HepG2 (cell line): Measurements from ENCODE around the gene NSUN2. TPM values are rescaled to one million over a fixed set of nuclear protein-coding genes. Genes with fewer than 3 reads are reported as not detected.

Experiments
- ATAC-seq: fragments of 200-7000 bp; cut with Tn5 transposase; 3 replicates; pipeline ENCODE4 v1.9.1; 2020; ENCODE audit warnings: mild to moderate bottlenecking, moderate library complexity
- BruUV-seq: library from RNA; stranded (reverse); fragments of 400-500 nt; replicated peaks from 2 replicates; lab custom pipeline; 2021; lab: Mats Ljungman, UMichigan
- CTCF ChIA-PET: fragments of 300-600 bp; formaldehyde crosslinking; extraction: SDS; loops from one replicate; lab custom pipeline; 2021; ENCODE audit warnings: low total read pairs, inconsistent platforms, low intra/inter-chr PET ratio; lab: Yijun Ruan, JAX
- POLR2A ChIA-PET: fragments of 350-600 bp; sonication (Branson Sonifier 250); formaldehyde crosslinking; loops from one replicate; lab custom pipeline; 2020; ENCODE audit warnings: antibody characterized with exemption, inconsistent platforms; lab: Yijun Ruan, JAX
- DNase-seq: peaks from one replicate; pipeline ENCODE4 v3.0.0-alpha.2; 2015; ENCODE audit warnings: low spot score
- FAIRE-seq: peaks from 3 replicates; lab custom pipeline; 2011; peaks lifted over from hg19 to GRCh38; lab: Jason Lieb, UNC
- H2AFZ ChIP-seq: one replicate; pipeline ENCODE4 v1.6.1; 2011; ENCODE audit warnings: low read length, inconsistent platforms
- H3K27ac ChIP-seq: fragments of 300-600 bp; 3 replicates; pipeline ENCODE4 v1.8.0; 2011; ENCODE audit warnings: mixed run types, mild to moderate bottlenecking, mixed read lengths, low read length, inconsistent platforms; ENCODE audit not compliant: insufficient read depth; ENCODE audit errors: extremely low read length
- H3K27me3 ChIP-seq, 2 experiments: fragments of 200-600 bp in 1 of 2; 2 replicates in 1 of 2; 3 replicates in 1 of 2; pipeline versions ENCODE4 v1.6.0 to v1.8.0; 2011; ENCODE audit warnings: low read length in 2 of 2, mild to moderate bottlenecking in 2 of 2, moderate library complexity in 2 of 2, inconsistent platforms in 1 of 2; ENCODE audit not compliant: insufficient read depth in 2 of 2, control insufficient read depth in 1 of 2
- H3K36me3 ChIP-seq, 2 experiments: fragments of 200-600 bp in 1 of 2; replicated peaks in 1 of 2; 2 replicates in 1 of 2; 3 replicates in 1 of 2; pipeline versions ENCODE4 v1.5.1 to v1.8.0; 2011; ENCODE audit warnings: low read length in 2 of 2, inconsistent platforms in 1 of 2; ENCODE audit not compliant: insufficient read depth in 2 of 2, control insufficient read depth in 1 of 2
- H3K4me1 ChIP-seq: 2 replicates; pipeline ENCODE4 v1.5.1; 2012; ENCODE audit warnings: low read length, inconsistent platforms; ENCODE audit not compliant: insufficient read depth
- H3K4me2 ChIP-seq: 2 replicates; pipeline ENCODE4 v1.6.0; 2011; ENCODE audit warnings: low read depth, low read length, inconsistent platforms
- H3K4me3 ChIP-seq, 3 experiments: fragments of 200-600 bp in 1 of 3; sonication (generic), shearing (Covaris generic) in 1 of 3; replicated peaks in 1 of 3; 2 replicates each; pipeline ENCODE4 v1.5.1; 2011 to 2016; ENCODE audit warnings: low read length in 3 of 3, inconsistent platforms in 2 of 3, low read depth in 2 of 3, mild to moderate bottlenecking in 2 of 3, control low read depth in 1 of 3, mixed read lengths in 1 of 3; ENCODE audit not compliant: insufficient read depth in 1 of 3
- H3K79me2 ChIP-seq: one replicate; pipeline ENCODE4 v1.6.1; 2011; ENCODE audit warnings: low read length, inconsistent platforms; ENCODE audit not compliant: insufficient read depth
- H3K9ac ChIP-seq: 2 replicates; pipeline ENCODE4 v1.6.0; 2011; ENCODE audit warnings: mild to moderate bottlenecking, low read depth, low read length, inconsistent platforms; ENCODE audit not compliant: insufficient read depth
- H3K9me3 ChIP-seq: 2 replicates; pipeline ENCODE4 v1.5.1; 2012; ENCODE audit warnings: mild to moderate bottlenecking, low read length
- H4K20me1 ChIP-seq: 2 replicates; pipeline ENCODE4 v1.6.0; 2011; ENCODE audit warnings: inconsistent platforms, mild to moderate bottlenecking, low read length, moderate library complexity; ENCODE audit not compliant: insufficient read depth
- ATF7 ChIP-seq, 2 experiments: fragments of 450-650 bp in 1 of 2; sonication (generic) in 1 of 2; formaldehyde crosslinking in 1 of 2; IDR thresholded peaks; 2 replicates each; pipeline versions ENCODE4 v1.4.0 to v1.6.1; 2016 to 2020; ENCODE audit warnings: antibody characterized with exemption in 1 of 2, mild to moderate bottlenecking in 1 of 2, missing genetic modification reagents in 1 of 2
- CREM ChIP-seq, 2 experiments: sonication (generic) in 1 of 2; formaldehyde crosslinking in 1 of 2; IDR thresholded peaks; 2 replicates each; pipeline versions ENCODE4 v1.4.0 to v1.6.1; 2016 to 2020; ENCODE audit warnings: antibody characterized with exemption in 1 of 2, mild to moderate bottlenecking in 1 of 2, missing genetic modification reagents in 1 of 2
- GABPA ChIP-seq, 2 experiments: IDR thresholded peaks; 2 replicates each; pipeline ENCODE4 v1.6.1; 2011 to 2016; ENCODE audit warnings: low read depth in 2 of 2, low read length in 1 of 2, missing biosample characterization in 1 of 2, missing genetic modification characterization in 1 of 2
- GATAD1 ChIP-seq: IDR thresholded peaks from 2 replicates; pipeline ENCODE4 v1.6.1; 2016; ENCODE audit warnings: missing genetic modification reagents, missing compliant biosample characterization
- GTF2F1 ChIP-seq: fragments of 150-350 bp; IDR thresholded peaks from 2 replicates; pipeline ENCODE4 v1.6.1; 2014; ENCODE audit warnings: low read length
- HMG20B ChIP-seq: conservative IDR thresholded peaks from 2 replicates; pipeline ENCODE4 v1.6.1; 2016; ENCODE audit warnings: missing genetic modification reagents, missing compliant biosample characterization
- MTF2 ChIP-seq: sonication (generic); formaldehyde crosslinking; IDR thresholded peaks from 2 replicates; pipeline ENCODE4 v1.5.0; 2020; ENCODE audit warnings: missing genetic modification reagents, borderline replicate concordance
- SAFB2 ChIP-seq: sonication (generic); formaldehyde crosslinking; IDR thresholded peaks from 2 replicates; pipeline ENCODE4 v1.5.1; 2020; ENCODE audit warnings: missing genetic modification reagents, low read depth, mild to moderate bottlenecking, borderline replicate concordance
- TBX2 ChIP-seq: sonication (generic); formaldehyde crosslinking; IDR thresholded peaks from 2 replicates; pipeline ENCODE4 v1.5.0; 2020; ENCODE audit warnings: missing genetic modification reagents, mild to moderate bottlenecking, borderline replicate concordance
- whole genome bisulfite sequencing: methylation state at CpG from one replicate; pipeline ENCODE4 v1.1.6; 2017; ENCODE audit warnings: low lambda C conversion rate; 5-methylcytosine and 5-hydroxymethylcytosine counted together
- in situ Hi-C: cut with HindIII; loops from 2 replicates; pipeline ENCODE4 v1.10.0; 2017; ENCODE audit warnings: low pct_unique_long_range_greater_than_20kb; ENCODE audit not compliant: extremely low pct_ligation_motif_present
- intact Hi-C: fragments of 100-400 bp; cut with micrococcal nuclease; formaldehyde crosslinking; loops from one replicate; pipeline ENCODE4 v1.10.0; 2022; ENCODE audit not compliant: unreplicated experiment
- polyA plus RNA-seq, 8 experiments: library from polyadenylated mRNA; depleted of rRNA in 3 of 8; stranded (reverse) in 7 of 8; unstranded in 1 of 8; fragments of >200 nt; fragmentation: Illumina TruSeq in 4 of 8; extraction: Trizol in 4 of 8; gene quantifications; 2 replicates each; pipeline versions ENCODE4 v1.2.1 to v1.2.3, GENCODE V29; 2011 to 2016; ENCODE audit warnings: low read depth in 4 of 8, missing spikeins in 1 of 8, mixed read lengths in 1 of 8; ENCODE audit not compliant: insufficient read depth in 1 of 8
- total RNA-seq, 5 experiments: library from RNA; depleted of rRNA; stranded (reverse); fragments of >200 nt; fragmentation: Illumina TruSeq; extraction: Trizol; gene quantifications; 2 replicates each; pipeline ENCODE4 v1.2.3, GENCODE V29; 2016; ENCODE audit warnings: low read depth in 1 of 5
- TF ChIP-seq, protein P1 (sequence below): IDR thresholded peaks from 2 replicates; pipeline ENCODE4 v1.6.1; 2012; ENCODE audit warnings: inconsistent platforms
- TF ChIP-seq, protein P2 (sequence below): sonication (generic); formaldehyde crosslinking; IDR thresholded peaks from 2 replicates; pipeline ENCODE4 v1.4.0; 2020; ENCODE audit warnings: low read depth, mild to moderate bottlenecking, missing genetic modification reagents

Gene NSUN2
- total and polyA plus RNA-seq, 2 of the 13 experiments (the other 11 are each of a cell fraction or from before 2014, with no cell fraction given) = 51.7 to 69.1 TPM

DNA sequence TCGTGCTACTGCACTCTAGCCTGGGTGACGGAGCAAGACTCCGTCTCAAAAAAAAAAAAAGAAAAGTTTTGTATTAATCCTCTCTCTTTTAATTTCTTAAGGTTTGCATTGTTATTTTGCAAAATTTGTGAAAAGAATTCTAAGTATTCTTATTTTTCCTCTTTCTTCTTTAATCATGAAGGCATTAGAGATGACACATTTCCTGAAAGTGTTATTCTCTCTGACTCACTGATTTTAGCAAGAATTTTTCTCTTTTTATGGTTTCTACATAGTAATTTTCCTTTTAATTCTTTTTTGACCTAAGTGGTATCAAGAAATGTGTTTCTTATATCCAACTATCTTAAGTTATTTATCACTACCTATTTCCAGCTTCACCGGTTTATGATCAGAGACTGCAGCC, 78.0 kb downstream of the NSUN2 start:
- ChIA-PET CTCF (no interaction called here), POLR2A (no interaction called here)
- in situ Hi-C loops = loop anchor here (25.0 kb wide), 1 partner anchor 668 kb away; no protein-coding TSS in a partner anchor
- Histone ChIP-seq H3K9me3 (no peaks in the 10 kb centered on the region), H3K4me1 (no peaks in the 10 kb centered on the region), H2AFZ (no peak overlapping the region)
- ATAC-seq (no peak), FAIRE-seq (no peak)
- no peak for TF ChIP-seq GABPA (IDR thresholded peaks at IDR 0.05; ENCODE audit: low read depth, low read length)
- no peak for TF ChIP-seq GABPA (CRISPR knock-in tag; IDR thresholded peaks at IDR 0.05; ENCODE audit: low read depth)
- TF ChIP-seq, all 625 proteins: peak for 0
- H3K79me2 ChIP-seq = no peaks in the 10 kb centered on the region
- H3K9ac ChIP-seq = no peak overlapping the region
- no peak overlapping the region for H3K27ac ChIP-seq
- no TSS peak for BruUV-seq
- no peaks in the 10 kb centered on the region for H3K36me3 ChIP-seq
- intact Hi-C loops = no loop called here
- no peak overlapping the region for H3K4me2 ChIP-seq
- WGBS = 59% methylated on average over 4 of the region's 4 CpGs
- DNase-seq = no peak
- H3K4me3 ChIP-seq = no peak overlapping the region
- no peaks in the 10 kb centered on the region for H4K20me1 ChIP-seq
- H3K27me3 ChIP-seq = peaks cover 0 to 19% of the 10 kb centered on the region in 2 experiments; a peak in 3 of 5 replicates

DNA sequence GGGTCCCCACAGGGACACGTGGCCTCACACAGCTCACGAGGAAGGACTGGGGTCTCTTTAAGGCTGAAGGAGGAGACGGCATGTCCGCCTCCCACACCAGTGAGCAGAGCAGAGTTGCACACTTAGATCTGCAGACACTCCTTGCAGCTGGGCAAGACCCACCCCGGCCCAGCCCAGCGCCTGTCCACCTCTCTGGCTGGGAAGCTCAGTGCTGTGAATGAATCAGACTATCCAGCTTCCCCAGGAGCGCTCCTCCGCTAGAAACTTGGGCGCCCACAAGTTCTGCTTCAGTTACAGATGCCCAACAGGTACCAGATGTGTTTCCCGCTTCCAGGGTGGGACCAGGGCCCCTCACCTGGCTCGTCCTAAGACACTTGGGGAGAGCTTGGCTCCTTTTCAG, 78.9 kb downstream of the NSUN2 start:
- BruUV-seq = no TSS peak
- Histone ChIP-seq H2AFZ (no peak overlapping the region), H3K4me1 (no peaks in the 10 kb centered on the region), H3K27ac (no peak overlapping the region), H3K9ac (no peak overlapping the region), H3K36me3 (no peaks in the 10 kb centered on the region), H3K4me2 (no peak overlapping the region), H3K27me3 (peaks cover 0 to 21% of the 10 kb centered on the region in 2 experiments; a peak in 3 of 5 replicates), H3K9me3 (no peaks in the 10 kb centered on the region), H3K79me2 (no peaks in the 10 kb centered on the region), H3K4me3 (no peak overlapping the region), H4K20me1 (no peaks in the 10 kb centered on the region)
- CTCF ChIA-PET = no interaction called here
- in situ Hi-C loops = loop anchor here (25.0 kb wide), 1 partner anchor 667 kb away; no protein-coding TSS in a partner anchor
- ATAC-seq = no peak
- no peak for DNase-seq
- no peak for FAIRE-seq
- WGBS = 48% methylated on average over 6 of the region's 11 CpGs
- POLR2A ChIA-PET = no interaction called here
- intact Hi-C loops = no loop called here
- no peak for TF ChIP-seq ATF7 (IDR thresholded peaks at IDR 0.05)
- TF ChIP-seq ATF7 (CRISPR knock-in tag; IDR thresholded peaks at IDR 0.05) = no peak
- no peak for TF ChIP-seq HMG20B (CRISPR knock-in tag)
- TF ChIP-seq, protein P1, sequence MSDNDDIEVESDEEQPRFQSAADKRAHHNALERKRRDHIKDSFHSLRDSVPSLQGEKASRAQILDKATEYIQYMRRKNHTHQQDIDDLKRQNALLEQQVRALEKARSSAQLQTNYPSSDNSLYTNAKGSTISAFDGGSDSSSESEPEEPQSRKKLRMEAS = no peak
- no peak for TF ChIP-seq MTF2 (CRISPR knock-in tag)
- TF ChIP-seq, protein P2, sequence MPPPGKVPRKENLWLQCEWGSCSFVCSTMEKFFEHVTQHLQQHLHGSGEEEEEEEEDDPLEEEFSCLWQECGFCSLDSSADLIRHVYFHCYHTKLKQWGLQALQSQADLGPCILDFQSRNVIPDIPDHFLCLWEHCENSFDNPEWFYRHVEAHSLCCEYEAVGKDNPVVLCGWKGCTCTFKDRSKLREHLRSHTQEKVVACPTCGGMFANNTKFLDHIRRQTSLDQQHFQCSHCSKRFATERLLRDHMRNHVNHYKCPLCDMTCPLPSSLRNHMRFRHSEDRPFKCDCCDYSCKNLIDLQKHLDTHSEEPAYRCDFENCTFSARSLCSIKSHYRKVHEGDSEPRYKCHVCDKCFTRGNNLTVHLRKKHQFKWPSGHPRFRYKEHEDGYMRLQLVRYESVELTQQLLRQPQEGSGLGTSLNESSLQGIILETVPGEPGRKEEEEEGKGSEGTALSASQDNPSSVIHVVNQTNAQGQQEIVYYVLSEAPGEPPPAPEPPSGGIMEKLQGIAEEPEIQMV (CRISPR knock-in tag) = no peak
- TF ChIP-seq GATAD1 (CRISPR knock-in tag) = no peak
- TF ChIP-seq TBX2 = no peak
- no peak for TF ChIP-seq SAFB2 (CRISPR knock-in tag)
- TF ChIP-seq GTF2F1 = no peak
- TF ChIP-seq CREM (IDR thresholded peaks at IDR 0.05) = no peak
- TF ChIP-seq CREM (CRISPR knock-in tag; IDR thresholded peaks at IDR 0.05) = no peak
